HG02852 (cell line): ENCODE results near the gene UBR3.
"Not testable (repeated sequence)": the region's sequence is repeated elsewhere in the genome, so short reads cannot be mapped to it uniquely, and the experiment has no call there.

Source experiments
- ATAC-seq: cut with Tn5 transposase; IDR thresholded peaks from one replicate; pipeline ENCODE4 v1.9.1; 2021; ENCODE audit warnings: mild to moderate bottlenecking, moderate library complexity; ENCODE audit not compliant: unreplicated experiment

Gene UBR3

GRCh38 chr2:169867579-169867978 is 40.3 kb downstream of the UBR3 start:
- no peak for ATAC-seq

DNA sequence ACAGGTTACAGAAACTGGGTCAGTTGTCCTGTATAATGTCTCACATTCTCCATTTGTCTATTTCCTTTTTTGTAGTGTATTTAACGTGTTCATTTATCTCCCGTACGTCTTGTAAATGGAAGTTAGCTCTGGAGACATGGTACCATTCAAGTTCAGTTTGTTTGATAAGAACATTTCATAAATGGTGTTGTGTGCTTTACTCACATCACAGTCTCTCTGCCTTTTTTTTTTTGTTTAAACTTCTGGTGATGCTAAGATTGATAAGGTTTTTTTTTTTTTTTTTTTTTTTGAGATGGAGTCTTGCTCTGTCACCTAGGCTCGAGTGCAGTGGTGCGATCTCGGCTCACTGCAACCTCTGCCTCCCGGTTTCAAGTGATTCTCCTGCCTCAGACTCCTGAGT is 41.7 kb downstream of the UBR3 start:
- ATAC-seq = no peak

- ATAC-seq = not testable (repeated sequence)
Measured at GRCh38 chr2:169871369-169871768, 44.1 kb downstream of the UBR3 start.

GRCh38 chr2:169871994-169872393 is 44.7 kb downstream of the UBR3 start:
- no peak for ATAC-seq

DNA sequence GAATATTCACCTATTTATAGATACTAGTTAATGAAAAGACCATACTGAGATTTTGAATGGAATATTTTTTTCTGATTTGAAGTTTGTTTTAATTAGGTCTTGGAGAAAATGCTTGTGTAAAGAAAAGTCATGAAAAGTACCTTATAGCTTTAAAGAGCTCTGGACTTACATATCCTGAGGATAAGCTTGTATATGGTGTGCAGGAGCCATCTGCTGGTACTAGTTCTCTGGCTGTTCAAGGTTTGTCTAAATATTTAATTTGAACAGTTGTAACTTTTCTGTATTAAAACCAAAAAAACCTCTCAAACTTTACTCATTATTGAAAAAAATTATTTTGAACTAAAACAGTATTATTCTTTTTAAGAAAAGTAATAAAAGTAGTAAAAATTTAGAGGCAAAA is 50.1 kb downstream of the UBR3 start:
- ATAC-seq = no peak

- no peak for ATAC-seq
Measured at GRCh38 chr2:169887120-169887519, 59.9 kb downstream of the UBR3 start.

DNA sequence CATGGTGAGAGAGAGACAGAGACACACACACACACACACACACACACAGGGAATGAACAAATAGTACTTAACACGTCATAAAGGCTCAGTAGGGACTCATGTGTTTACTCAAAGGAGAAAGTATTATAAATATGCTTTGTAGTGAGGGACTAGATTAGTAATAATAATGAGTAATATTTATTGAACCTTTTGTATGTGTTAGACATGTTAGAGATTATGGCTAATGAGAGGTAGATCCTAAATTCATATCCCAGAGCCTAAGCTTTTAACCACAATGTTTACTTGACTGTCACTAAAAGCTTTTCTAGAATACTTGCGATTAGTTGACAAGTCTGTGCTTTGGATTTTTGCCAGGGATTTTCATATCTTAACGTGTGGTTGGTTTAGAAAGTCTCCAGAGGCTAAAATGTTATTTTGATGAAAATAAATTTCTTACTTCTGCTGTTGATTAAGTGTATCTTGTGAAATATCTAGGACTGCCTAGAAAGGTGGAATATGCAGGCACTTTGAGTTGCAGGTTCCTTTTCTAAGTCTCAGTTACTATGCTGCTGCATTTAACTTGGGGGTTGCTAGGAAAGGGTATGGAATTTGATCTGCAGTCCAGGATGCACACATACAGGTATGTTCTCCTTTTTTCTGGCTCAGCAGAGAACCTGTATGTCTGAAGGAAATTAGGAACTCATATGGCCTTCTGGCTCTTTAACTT is 64.5 kb downstream of the UBR3 start:
- no peak for ATAC-seq

DNA sequence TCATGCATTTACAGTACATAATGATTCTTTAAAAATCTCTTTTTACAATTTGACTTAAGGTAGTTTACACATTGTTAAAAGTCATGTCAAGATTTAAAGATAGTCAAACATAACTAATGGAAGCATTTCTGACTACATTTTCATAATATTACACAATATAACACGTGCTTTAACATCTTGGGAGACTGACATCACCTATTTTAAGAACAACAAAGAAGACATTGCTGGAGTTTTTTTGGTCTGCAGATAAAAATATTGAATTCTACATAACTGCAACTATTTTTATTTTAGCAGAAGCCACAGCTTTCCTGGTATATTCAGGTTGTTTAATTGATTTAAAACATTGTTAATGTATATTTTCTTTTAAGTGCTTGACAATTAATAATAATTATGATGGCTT is 65.7 kb downstream of the UBR3 start:
- no peak for ATAC-seq

GRCh38 chr2:169895294-169895985 is 68.2 kb downstream of the UBR3 start:
- ATAC-seq = no peak

DNA sequence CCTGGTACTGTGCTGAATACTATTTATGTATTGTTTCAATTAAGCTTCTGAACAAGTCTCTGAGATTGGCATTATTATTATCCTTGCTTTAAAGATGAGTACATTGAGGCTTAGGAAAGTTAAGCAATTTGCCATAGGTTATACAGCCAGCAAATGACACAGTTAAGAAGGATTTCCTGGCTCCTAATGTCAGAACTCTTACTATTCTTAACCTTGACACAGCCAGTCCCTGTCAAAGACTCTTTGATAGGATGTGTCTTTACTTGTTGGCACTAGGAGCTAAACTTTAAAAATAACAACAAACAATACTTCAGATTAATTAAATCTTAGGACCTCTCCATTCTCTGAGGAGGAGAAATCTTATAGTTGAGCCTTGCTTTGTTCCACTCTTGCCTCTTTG is 70.6 kb downstream of the UBR3 start:
- ATAC-seq = no peak

DNA sequence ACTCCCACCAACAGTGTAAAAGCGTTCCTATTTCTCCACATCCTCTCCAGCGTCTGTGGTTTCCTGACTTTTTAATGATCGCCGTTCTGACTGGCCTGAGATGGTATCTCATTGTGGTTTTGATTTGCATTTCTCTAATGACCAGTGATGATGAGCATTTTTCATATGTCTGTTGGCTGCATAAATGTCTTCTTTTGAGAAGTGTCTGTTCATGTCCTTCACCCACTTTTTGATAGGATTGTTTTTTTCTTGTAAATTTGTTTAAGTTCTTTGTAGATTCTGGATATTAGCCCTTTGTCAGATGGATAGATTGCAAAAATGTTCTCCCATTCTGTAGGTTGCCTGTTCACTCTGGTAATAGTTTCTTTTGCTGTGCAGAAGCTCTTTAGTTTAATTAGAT is 72.8 kb downstream of the UBR3 start:
- not testable (repeated sequence) for ATAC-seq

- ATAC-seq = no peak
Measured at GRCh38 chr2:169900686-169901085, 73.4 kb downstream of the UBR3 start.

- no peak for ATAC-seq
Measured at GRCh38 chr2:169906731-169907130, 79.5 kb downstream of the UBR3 start.

- no peak for ATAC-seq
Measured at GRCh38 chr2:169909376-169909775, 82.1 kb downstream of the UBR3 start.

- no peak for ATAC-seq
Measured at GRCh38 chr2:169910109-169910799, 83.0 kb downstream of the UBR3 start.

- ATAC-seq = no peak
Measured at GRCh38 chr2:169911119-169911518, 83.9 kb downstream of the UBR3 start.

DNA sequence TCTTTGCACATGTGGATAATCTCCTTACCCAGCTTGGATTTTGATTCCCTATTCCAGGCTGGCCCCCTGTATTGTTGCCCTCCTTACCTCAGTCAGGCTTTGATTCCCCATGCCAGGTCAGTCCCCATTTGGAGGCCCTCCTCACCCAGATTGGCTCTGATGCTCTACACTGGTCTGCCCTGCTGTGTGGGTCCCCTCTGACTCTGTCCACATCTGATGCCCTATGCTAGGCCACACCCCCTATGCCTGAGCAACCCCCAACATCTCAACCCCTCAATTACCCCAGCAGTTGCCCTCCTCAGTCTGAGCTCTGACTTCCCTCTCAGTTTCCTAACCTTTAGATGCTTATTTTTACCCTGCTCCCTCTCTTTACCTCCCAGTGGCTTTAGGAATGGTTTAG is 89.4 kb downstream of the UBR3 start:
- ATAC-seq = no peak

DNA sequence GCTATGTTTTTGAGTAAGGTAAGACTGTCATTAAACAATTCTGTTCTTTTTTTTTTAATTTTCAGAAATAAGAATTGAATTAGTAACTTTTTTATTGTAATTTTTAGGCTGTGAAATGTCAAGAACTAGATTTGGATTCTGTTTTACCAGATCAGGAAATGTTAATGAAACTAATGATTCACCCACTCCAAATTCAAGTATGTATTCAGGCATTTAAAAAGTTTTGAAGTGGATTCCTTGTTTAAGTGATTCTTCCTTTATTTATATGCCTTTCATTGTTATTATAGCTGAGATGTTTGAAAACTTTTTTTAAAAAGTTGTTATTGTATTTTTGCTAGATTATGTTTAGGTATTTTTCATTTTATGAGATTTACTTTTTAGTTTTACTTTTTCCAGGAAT is 96.7 kb downstream of the UBR3 start:
- ATAC-seq = no peak

DNA sequence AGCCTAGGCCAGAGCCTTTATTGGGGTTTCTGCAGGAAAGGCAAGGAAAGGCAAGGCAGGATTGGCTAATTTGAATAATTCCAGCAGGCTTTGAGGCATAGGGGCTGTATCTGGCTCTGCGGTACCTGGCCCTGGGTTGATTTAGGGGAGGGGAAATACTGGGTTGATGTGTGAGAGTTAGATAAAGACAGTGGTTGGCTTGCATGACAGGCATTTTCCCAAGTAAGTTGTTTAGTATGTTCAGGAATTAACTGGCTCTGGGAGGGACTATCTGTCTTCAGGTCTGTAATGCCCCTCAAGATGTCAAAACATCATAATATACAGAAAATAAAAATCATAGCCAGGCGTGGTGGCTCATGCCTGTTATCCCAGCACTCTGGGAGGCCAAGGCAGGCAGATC is 98.7 kb downstream of the UBR3 start:
- ATAC-seq = no peak

DNA sequence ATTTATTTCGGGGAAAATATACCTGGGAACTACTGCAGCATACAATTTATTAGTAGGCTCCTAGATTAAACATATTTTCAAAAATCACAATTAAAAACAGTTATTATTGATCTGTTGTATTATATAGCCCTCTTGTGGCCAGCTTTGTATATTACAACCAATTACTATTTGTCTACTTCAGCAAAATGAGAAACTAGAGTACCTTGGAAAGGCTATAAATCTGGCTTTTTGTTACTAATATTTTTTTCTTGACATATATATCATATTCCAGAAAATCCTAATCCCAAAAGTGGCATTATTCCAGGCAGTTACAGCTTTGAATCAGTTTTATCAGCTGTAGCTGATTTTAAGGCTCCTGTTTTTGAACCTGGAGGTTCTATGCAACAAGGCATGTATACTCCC is 101.2 kb downstream of the UBR3 start:
- ATAC-seq = no peak

GRCh38 chr2:169933124-169933711 is 106.0 kb downstream of the UBR3 start:
- no peak for ATAC-seq

GRCh38 chr2:169936652-169937051 is 109.4 kb downstream of the UBR3 start:
- not testable (repeated sequence) for ATAC-seq
